PC-3 (cell line): ENCODE data around the gene ASCL5. TPM values are rescaled to one million over a fixed set of nuclear protein-coding genes. Genes with fewer than 3 reads are reported as not detected.

Source experiments
- ATAC-seq: fragments of 200-7000 bp; cut with Tn5 transposase; 2 replicates; pipeline ENCODE4 v1.9.1; 2020; ENCODE audit warnings: mild to moderate bottlenecking, moderate library complexity
- BruUV-seq: library from RNA; stranded (reverse); fragments of 400-500 nt; replicated peaks from 2 replicates; lab custom pipeline; 2021; lab: Mats Ljungman, UMichigan
- CTCF ChIA-PET: fragments of 300-600 bp; sonication (Branson Sonifier 250); formaldehyde crosslinking; loops from one replicate; lab custom pipeline; 2022; ENCODE audit warnings: antibody characterized with exemption; lab: Charles Lee
- POLR2A ChIA-PET: fragments of 300-600 bp; sonication (Branson Sonifier 250); formaldehyde crosslinking; loops from one replicate; lab custom pipeline; 2022; ENCODE audit warnings: antibody characterized with exemption; ENCODE audit not compliant: unreplicated experiment; lab: Charles Lee
- DNase-seq: peaks from one replicate; pipeline ENCODE4 v3.0.0-alpha.2; 2015
- H2AFZ ChIP-seq: fragments of 300-600 bp; sonication (generic); 2 replicates; pipeline ENCODE4 v1.6.0; 2016; ENCODE audit warnings: antibody characterized with exemption, low read length
- H3F3A ChIP-seq: fragments of 300-600 bp; sonication (generic); one replicate; pipeline ENCODE4 v1.6.0; 2017; ENCODE audit warnings: antibody characterized with exemption, low read length, control low read depth, mild to moderate bottlenecking; ENCODE audit not compliant: unreplicated experiment
- H3K27ac ChIP-seq: fragments of 300-600 bp; sonication (generic); 2 replicates; pipeline ENCODE4 v1.5.1; 2016; ENCODE audit warnings: mild to moderate bottlenecking, low read length
- H3K27me3 ChIP-seq: fragments of 300-600 bp; sonication (generic); 2 replicates; pipeline ENCODE4 v1.6.1; 2016; ENCODE audit warnings: low read length, mixed read lengths
- H3K36me3 ChIP-seq: fragments of 300-600 bp; sonication (generic); 2 replicates; pipeline ENCODE4 v1.6.1; 2016; ENCODE audit warnings: low read depth, mixed run types, low read length, mixed read lengths
- H3K4me1 ChIP-seq: fragments of 300-600 bp; sonication (generic); 2 replicates; pipeline ENCODE4 v1.5.1; 2016; ENCODE audit warnings: low read length; ENCODE audit not compliant: insufficient read depth
- H3K4me2 ChIP-seq: fragments of 300-600 bp; sonication (generic); 2 replicates; pipeline ENCODE4 v1.6.0; 2016; ENCODE audit warnings: low read length
- H3K4me3 ChIP-seq: fragments of 300-600 bp; sonication (generic); 2 replicates; pipeline ENCODE4 v1.5.1; 2016; ENCODE audit warnings: mild to moderate bottlenecking, low read length, mixed read lengths
- H3K79me2 ChIP-seq: fragments of 300-600 bp; sonication (generic); 2 replicates; pipeline ENCODE4 v1.6.1; 2017; ENCODE audit warnings: low read length, mixed read lengths
- H3K9ac ChIP-seq: fragments of 300-600 bp; sonication (generic); 2 replicates; pipeline ENCODE4 v1.6.0; 2016; ENCODE audit warnings: mild to moderate bottlenecking, low read length
- H3K9me2 ChIP-seq: fragments of 300-600 bp; sonication (generic); replicated peaks from 2 replicates; pipeline ENCODE4 v1.6.1; 2016; ENCODE audit warnings: mixed run types, low read length, mixed read lengths
- H3K9me3 ChIP-seq: fragments of 300-600 bp; sonication (generic); 2 replicates; pipeline ENCODE4 v1.6.1; 2016; ENCODE audit warnings: low read length, mixed read lengths
- H4K20me1 ChIP-seq: fragments of 300-600 bp; sonication (generic); 2 replicates; pipeline ENCODE4 v1.6.1; 2016; ENCODE audit warnings: low read length, mixed read lengths
- CTCF ChIP-seq: fragments of 300-600 bp; sonication (generic); conservative IDR thresholded peaks from 2 replicates; pipeline ENCODE4 v1.5.1; 2017; ENCODE audit warnings: antibody characterized with exemption, low read depth, mild to moderate bottlenecking, low read length
- EZH2 ChIP-seq: fragments of 300-600 bp; sonication (generic); IDR thresholded peaks from one replicate; pipeline ENCODE4 v1.6.1; 2017; ENCODE audit warnings: antibody characterized with exemption, mild to moderate bottlenecking, low read length; ENCODE audit not compliant: unreplicated experiment
- EZH2phosphoT487 ChIP-seq: fragments of 300-600 bp; sonication (generic); IDR thresholded peaks from 2 replicates; pipeline ENCODE4 v1.6.1; 2018; ENCODE audit warnings: mild to moderate bottlenecking, antibody characterized with exemption, low read length, borderline replicate concordance
- intact Hi-C: fragments of 100-400 bp; cut with micrococcal nuclease; formaldehyde crosslinking; loops from 2 replicates; pipeline ENCODE4 v1.9.0; 2023
- total RNA-seq: library from RNA; depleted of rRNA; stranded (reverse); fragments of >200 nt; gene quantifications from 2 replicates; pipeline ENCODE4 v1.2.3, GENCODE V29; 2014

ASCL5 gene
- total RNA-seq, 1 experiment from 2014 or later: 3.1 TPM

GRCh38 chr1:201169971-201170532 is 43.1 kb upstream of the ASCL5 start:
- Histone ChIP-seq H3K4me2 (peak overlapping the region; percentile 87), H3K4me3 (peak overlapping the region; percentile 70), H3K36me3 (no peaks in the 10 kb centered on the region), H3K27me3 (peaks cover 6% of the 10 kb centered on the region; the same call in 1 of the 2 replicates), H3K27ac (no peak overlapping the region), H3K79me2 (no peaks in the 10 kb centered on the region), H3K9me2 (no peaks in the 10 kb centered on the region), H4K20me1 (no peaks in the 10 kb centered on the region), H3K9me3 (no peaks in the 10 kb centered on the region), H3K9ac (no peak overlapping the region), H3F3A (no peaks in the 10 kb centered on the region), H3K4me1 (peaks cover 18% of the 10 kb centered on the region), H2AFZ (peak overlapping the region; percentile 90)
- TSS peak; percentile 87 for BruUV-seq
- DNase-seq: no peak
- no peak for ATAC-seq
- ChIA-PET CTCF (interaction anchor here (0.8 kb wide), 1 partner anchor 32 kb away, joined by 6 read pairs; no protein-coding TSS in a partner anchor), POLR2A (no interaction called here)
- no peak for TF ChIP-seq EZH2
- intact Hi-C loops: loop anchor here (1.0 to 2.0 kb wide), 5 partner anchors 16 to 61 kb away; partner anchors contain the start of genes ASCL5 and TMEM9

- intact Hi-C loops: no loop called here
- Histone ChIP-seq H3K9me3 (no peaks in the 10 kb centered on the region), H3K9me2 (no peaks in the 10 kb centered on the region), H3K4me3 (no peak overlapping the region), H3K27me3 (peaks cover 13% of the 10 kb centered on the region; the same call in 1 of the 2 replicates), H3K4me2 (no peak overlapping the region), H3K79me2 (no peaks in the 10 kb centered on the region), H3F3A (no peaks in the 10 kb centered on the region), H2AFZ (no peak overlapping the region), H3K36me3 (no peaks in the 10 kb centered on the region), H4K20me1 (no peaks in the 10 kb centered on the region), H3K27ac (no peak overlapping the region), H3K9ac (no peak overlapping the region), H3K4me1 (peaks cover 18% of the 10 kb centered on the region)
- no TSS peak for BruUV-seq
- POLR2A ChIA-PET: interaction anchor here (0.5 to 0.6 kb wide), 2 partner anchors 46 to 135 kb away, joined by 4 to 5 read pairs; no protein-coding TSS in a partner anchor
- ATAC-seq: no peak
- no peak for DNase-seq
- CTCF ChIA-PET: interaction anchor here (0.6 kb wide), 1 partner anchor 32 kb away, joined by 4 read pairs; no protein-coding TSS in a partner anchor
- TF ChIP-seq EZH2phosphoT487 (no peak), CTCF (no peak), EZH2 (no peak)
These were observed 42.2 kb upstream of the ASCL5 start for GRCh38 chr1:201169203-201169602.

GRCh38 chr1:201167041-201167991 is 40.3 kb upstream of the ASCL5 start:
- POLR2A ChIA-PET: no interaction called here
- Histone ChIP-seq H2AFZ (no peak overlapping the region), H3K4me3 (no peak overlapping the region), H3K36me3 (no peaks in the 10 kb centered on the region), H3F3A (no peaks in the 10 kb centered on the region), H3K9me2 (no peaks in the 10 kb centered on the region), H3K9me3 (no peaks in the 10 kb centered on the region), H4K20me1 (no peaks in the 10 kb centered on the region), H3K4me1 (peaks cover 11% of the 10 kb centered on the region), H3K9ac (no peak overlapping the region), H3K27me3 (peaks cover 18% of the 10 kb centered on the region; the same call in 1 of the 2 replicates), H3K27ac (no peak overlapping the region), H3K4me2 (no peak overlapping the region), H3K79me2 (no peaks in the 10 kb centered on the region)
- no peak for DNase-seq
- no peak for ATAC-seq
- BruUV-seq: no TSS peak
- TF ChIP-seq EZH2: no peak
- no peak for TF ChIP-seq EZH2phosphoT487
- TF ChIP-seq CTCF: no peak
- intact Hi-C loops: no loop called here
- CTCF ChIA-PET: interaction anchor here (0.6 kb wide), 2 partner anchors 56 to 158 kb away, joined by 3 read pairs; no protein-coding TSS in a partner anchor
